Endothelial cell of umbilical vein (primary cell): Measurements from ENCODE around the gene ETS1.

Source experiments
- CTCF ChIP-seq, 2 donors: IDR thresholded peaks; 1 replicate in 1 of 2; 2 replicates in 1 of 2; pipeline ENCODE4 v1.5.1; 2011; ENCODE audit warnings: low read length in 2 of 2, mild to moderate bottlenecking in 2 of 2, moderate library complexity in 2 of 2, control low read depth in 1 of 2, inconsistent platforms in 1 of 2, low read depth in 1 of 2; ENCODE audit not compliant: insufficient read depth in 1 of 2; ENCODE audit errors: extremely low read depth in 1 of 2
- EZH2 ChIP-seq: IDR thresholded peaks from 2 replicates; pipeline ENCODE4 v1.6.1; 2012; ENCODE audit warnings: borderline replicate concordance, low read depth, mild to moderate bottlenecking, moderate library complexity, low read length, inconsistent platforms; ENCODE audit not compliant: severe bottlenecking
- POLR2AphosphoS5 ChIP-seq: IDR thresholded peaks from 2 replicates; pipeline ENCODE4 v1.6.1; 2012; ENCODE audit warnings: low read depth, mild to moderate bottlenecking, control low read depth, low read length, moderate library complexity; ENCODE audit not compliant: insufficient read depth

- TF ChIP-seq CTCF (IDR thresholded peaks at IDR 0.05; ENCODE audit: extremely low read depth in 1 of 2, insufficient read depth in 1 of 2, low read depth in 1 of 2, low read length in 2 of 2) (no peak), POLR2AphosphoS5 (no peak), EZH2 (no peak)
These were observed 39.7 kb upstream of the ETS1 start for GRCh38 chr11:128626913-128627665.
